RWPE2 (cell line): ENCODE measurements around the gene KRT78.
A peak's percentile ranks its signal among the peaks of the same experiment; 100 is the strongest.
"Not testable (repeated sequence)": the region's sequence is repeated elsewhere in the genome, so short reads cannot be mapped to it uniquely, and the experiment has no call there.

Experiments used
- ATAC-seq: fragments of 200-7000 bp; cut with Tn5 transposase; 3 replicates; pipeline ENCODE4 v1.9.1; 2021; ENCODE audit warnings: low read depth
- DNase-seq: peaks from one replicate; pipeline ENCODE4 v3.0.0-alpha.2; 2020; ENCODE audit warnings: low spot score
- H3K27ac ChIP-seq: fragments of 450-650 bp; 2 replicates; pipeline ENCODE4 v1.5.1; 2017; ENCODE audit warnings: mild to moderate bottlenecking; ENCODE audit not compliant: poor library complexity, severe bottlenecking
- H3K27me3 ChIP-seq: fragments of 250-450 bp; sonication (Bioruptor Pico); 2 replicates; pipeline ENCODE4 v1.5.1; 2021; ENCODE audit warnings: mild to moderate bottlenecking, moderate library complexity; ENCODE audit not compliant: insufficient read depth, poor library complexity, severe bottlenecking
- H3K36me3 ChIP-seq: fragments of 250-450 bp; sonication (Bioruptor Pico); 2 replicates; pipeline ENCODE4 v1.5.1; 2020; ENCODE audit warnings: low read depth, mild to moderate bottlenecking, moderate library complexity
- H3K4me1 ChIP-seq: fragments of 250-450 bp; sonication (Bioruptor Pico); 2 replicates; pipeline ENCODE4 v1.5.1; 2021; ENCODE audit warnings: mild to moderate bottlenecking, moderate library complexity; ENCODE audit not compliant: insufficient read depth, poor library complexity, severe bottlenecking
- H3K4me3 ChIP-seq: fragments of 250-450 bp; sonication (Bioruptor Pico); 2 replicates; pipeline ENCODE4 v1.5.1; 2021; ENCODE audit warnings: mild to moderate bottlenecking, moderate library complexity; ENCODE audit not compliant: severe bottlenecking
- H3K9me3 ChIP-seq: fragments of 250-450 bp; sonication (Bioruptor Pico); 2 replicates; pipeline ENCODE4 v1.5.1; 2021; ENCODE audit warnings: mild to moderate bottlenecking, moderate library complexity; ENCODE audit not compliant: severe bottlenecking
- CTCF ChIP-seq: fragments of 450-650 bp; IDR thresholded peaks from one replicate; pipeline ENCODE4 v1.5.1; 2017; ENCODE audit warnings: mild to moderate bottlenecking, moderate library complexity; ENCODE audit not compliant: poor library complexity, severe bottlenecking

Gene KRT78

GRCh38 chr12:52857500-52857899 lies 8.7 kb upstream of the KRT78 start:
- Histone ChIP-seq H3K4me3 (no peak overlapping the region), H3K36me3 (no peaks in the 10 kb centered on the region), H3K27ac (peak overlapping the region; percentile 78), H3K9me3 (no peaks in the 10 kb centered on the region), H3K4me1 (peaks cover 29% of the 10 kb centered on the region), H3K27me3 (no peaks in the 10 kb centered on the region)
- no peak for TF ChIP-seq CTCF
- no peak for DNase-seq
- ATAC-seq = peak; percentile 74

GRCh38 chr12:52856787-52857186 lies 8.0 kb upstream of the KRT78 start:
- TF ChIP-seq CTCF = no peak
- no peaks in the 10 kb centered on the region for H3K9me3 ChIP-seq
- no peaks in the 10 kb centered on the region for H3K27me3 ChIP-seq
- no peak overlapping the region for H3K4me3 ChIP-seq
- no peak for ATAC-seq
- no peak for DNase-seq
- H3K4me1 ChIP-seq = peaks cover 29% of the 10 kb centered on the region
- peak overlapping the region; percentile 78 for H3K27ac ChIP-seq
- no peaks in the 10 kb centered on the region for H3K36me3 ChIP-seq

- not testable (repeated sequence) for H3K36me3 ChIP-seq, H3K27ac ChIP-seq, H3K9me3 ChIP-seq, H3K4me3 ChIP-seq, H3K27me3 ChIP-seq, DNase-seq, ATAC-seq
- peaks cover 29% of the 10 kb centered on the region for H3K4me1 ChIP-seq
These were observed 7.3 kb upstream of the KRT78 start for GRCh38 chr12:52856077-52856476.

GRCh38 chr12:52851787-52852186 lies 3.0 kb upstream of the KRT78 start:
- peaks cover 13% of the 10 kb centered on the region for H3K4me1 ChIP-seq
- H3K9me3 ChIP-seq = no peaks in the 10 kb centered on the region
- H3K4me3 ChIP-seq = no peak overlapping the region
- no peak for TF ChIP-seq CTCF
- no peaks in the 10 kb centered on the region for H3K27me3 ChIP-seq
- no peaks in the 10 kb centered on the region for H3K36me3 ChIP-seq
- ATAC-seq (no peak), DNase-seq (no peak)
- H3K27ac ChIP-seq = no peak overlapping the region

GRCh38 chr12:52850681-52851080 lies 1.9 kb upstream of the KRT78 start:
- no peak overlapping the region for H3K27ac ChIP-seq
- DNase-seq = no peak
- H3K36me3 ChIP-seq = no peaks in the 10 kb centered on the region
- H3K4me1 ChIP-seq = peaks cover 13% of the 10 kb centered on the region
- H3K27me3 ChIP-seq = no peaks in the 10 kb centered on the region
- no peak for ATAC-seq
- H3K9me3 ChIP-seq = no peaks in the 10 kb centered on the region
- no peak for TF ChIP-seq CTCF
- H3K4me3 ChIP-seq = no peak overlapping the region
